8988T (cell line): Measurements from ENCODE around the gene SDCBP2.

Experiments
- DNase-seq: peaks from one replicate; pipeline ENCODE4 v3.0.0; 2011

Gene SDCBP2

DNA sequence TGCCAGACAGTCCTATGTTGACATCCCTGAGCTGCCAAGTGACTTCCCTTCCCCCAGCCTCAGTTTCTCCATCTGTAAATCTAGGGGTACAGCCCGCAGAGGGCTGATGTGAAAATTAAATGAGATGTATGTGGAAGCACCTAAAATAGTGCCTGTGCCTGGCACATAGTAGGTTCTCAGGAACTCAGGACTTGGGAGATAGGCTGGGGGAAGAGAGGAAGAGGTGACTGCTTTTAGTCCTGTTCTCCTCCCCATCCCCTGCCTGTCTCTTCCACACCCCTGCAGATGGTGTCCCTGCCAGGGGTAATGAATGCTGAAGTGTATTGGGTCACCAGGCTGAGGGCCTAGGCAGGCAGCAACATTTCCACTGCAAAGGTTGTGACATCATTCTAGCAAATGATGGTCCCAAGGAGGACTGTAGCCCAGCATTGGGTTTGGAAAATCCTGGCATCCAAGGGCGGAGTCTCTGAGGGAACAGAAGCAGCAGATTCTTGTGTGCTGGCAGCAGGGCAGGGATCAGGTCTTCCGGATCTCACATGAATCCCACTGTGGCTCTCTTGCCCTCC, 61.0 kb downstream of the SDCBP2 start:
- no peak for DNase-seq

DNA sequence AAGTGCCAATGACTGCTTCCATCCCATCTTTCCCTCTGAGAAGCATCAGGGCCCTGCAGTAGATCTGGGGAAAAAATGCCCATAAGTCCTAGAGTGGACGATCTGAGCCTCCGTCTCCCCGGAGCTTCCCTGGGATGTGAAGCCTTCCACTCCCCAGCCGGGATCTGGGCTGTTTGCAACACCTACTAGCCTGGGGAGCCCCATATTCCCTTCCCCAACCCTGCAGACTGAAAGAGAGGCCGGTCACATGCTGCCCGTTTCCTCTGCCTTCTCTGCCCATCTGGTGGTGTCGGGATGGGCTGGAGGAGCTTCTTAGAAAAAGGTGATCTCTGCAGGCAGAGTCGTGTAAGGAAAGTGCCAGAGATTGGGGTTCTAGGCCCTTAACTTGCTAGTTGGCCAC, 61.8 kb downstream of the SDCBP2 start:
- DNase-seq: no peak

DNA sequence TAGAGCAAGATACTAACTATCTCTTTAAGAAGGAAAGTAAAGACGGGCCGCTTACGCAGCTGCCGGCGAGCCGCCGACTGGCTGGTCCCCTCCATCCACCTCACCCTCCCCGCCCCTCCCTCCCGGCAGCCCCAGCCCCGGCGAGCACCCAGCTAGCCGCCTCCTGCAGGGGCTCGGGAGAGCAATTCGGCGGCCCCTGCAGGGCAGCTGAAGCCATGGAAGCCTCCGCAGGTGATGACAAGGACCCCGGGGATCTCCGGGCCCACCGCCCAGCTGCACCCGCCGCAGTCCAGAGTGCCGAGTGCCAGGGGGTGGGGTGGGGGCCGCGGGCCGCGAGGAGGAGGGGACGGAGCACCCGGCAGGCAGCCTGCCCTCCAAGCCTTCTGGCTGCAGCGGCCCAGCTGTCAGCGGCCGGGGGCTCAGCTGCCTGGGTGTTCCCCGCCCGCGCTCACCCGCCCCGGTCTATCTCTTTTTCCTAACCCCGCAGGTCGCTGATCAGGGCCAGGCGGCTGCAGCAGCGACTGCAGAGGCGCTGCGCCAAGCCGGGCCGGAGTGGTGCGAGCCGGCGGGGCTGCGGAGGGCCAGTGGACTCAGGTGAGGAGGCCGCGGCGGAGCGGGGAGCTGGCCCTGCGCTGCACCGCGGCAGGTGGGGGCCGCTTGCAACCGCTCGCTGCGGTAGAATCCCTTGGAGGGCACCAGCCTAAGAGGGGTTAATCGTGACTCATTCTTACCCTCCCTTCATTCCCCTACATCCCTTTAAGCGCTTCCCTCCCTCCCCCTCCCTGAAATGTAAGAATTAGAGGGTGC, 62.6 kb downstream of the SDCBP2 start, which contains the start of gene SNPH:
Gene SNPH, plus strand, starts transcription at position 128 of the 807 bp plus-strand sequence. CDS start 29,946 bp downstream, outside the sequence.
- DNase-seq: peak; percentile 68

DNA sequence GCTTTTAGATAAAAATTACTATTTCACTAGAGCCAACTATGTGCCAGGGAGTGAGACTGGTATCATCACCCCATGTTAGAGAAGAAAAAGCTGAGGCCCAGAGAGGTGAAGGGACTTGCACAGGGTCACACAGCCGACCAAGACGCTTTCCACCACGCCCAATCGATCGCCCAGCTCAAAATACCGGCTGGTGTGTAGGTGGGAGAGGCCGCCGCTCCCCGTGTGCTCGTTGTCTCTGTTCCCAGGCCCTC, 63.1 kb downstream of the SDCBP2 start:
- no peak for DNase-seq

DNA sequence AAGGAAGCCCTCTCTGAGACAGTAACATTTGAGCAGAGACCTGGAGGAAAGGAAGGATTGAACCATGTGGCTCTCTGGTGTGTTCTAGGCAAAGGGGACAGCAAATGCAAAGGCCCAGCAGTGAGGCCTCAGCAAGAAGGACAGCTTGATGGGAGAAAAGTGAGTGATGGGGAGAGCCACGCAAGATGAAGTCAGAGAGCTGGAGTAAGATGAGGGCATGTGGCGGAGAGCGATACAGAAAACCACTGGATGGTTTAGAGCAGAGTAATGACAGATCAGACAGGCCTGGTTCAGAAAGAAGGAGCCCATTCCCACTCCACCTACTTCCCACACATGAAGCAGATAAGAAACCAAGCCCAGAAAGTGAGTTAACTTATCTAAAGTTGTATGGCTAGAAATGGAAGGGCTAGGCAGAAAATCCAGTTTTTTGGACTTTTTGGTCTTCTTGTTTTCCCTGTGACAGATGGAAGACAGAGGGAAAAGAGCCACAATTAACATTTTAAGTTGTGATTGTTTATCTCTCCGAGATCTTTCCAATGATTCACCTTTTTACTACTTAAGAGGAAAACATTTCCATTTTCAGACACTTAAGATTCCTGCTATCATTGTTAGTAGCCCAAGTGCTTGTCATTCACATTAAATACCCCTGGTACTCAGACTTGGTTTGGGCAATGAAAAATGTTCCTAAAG, 63.6 kb downstream of the SDCBP2 start:
- no peak for DNase-seq

DNA sequence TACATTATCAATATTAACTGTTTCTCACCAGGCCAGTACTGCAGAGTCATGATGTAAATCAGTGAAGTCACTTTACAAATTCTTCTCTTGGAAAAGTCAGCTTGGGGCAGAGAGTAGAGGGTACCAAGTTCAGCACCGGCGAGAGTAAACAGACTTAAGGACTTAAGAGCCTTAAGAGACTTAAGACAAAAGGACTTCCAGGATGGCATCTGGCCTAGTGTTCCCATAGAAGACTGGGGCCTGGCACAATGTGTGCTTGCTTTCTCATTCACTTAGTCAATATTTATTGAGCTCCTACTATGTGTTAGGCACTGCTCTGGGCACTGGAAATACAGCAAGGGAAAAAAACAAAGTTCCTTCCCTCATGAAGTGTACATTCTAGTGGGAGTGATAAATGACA, 64.2 kb downstream of the SDCBP2 start:
- no peak for DNase-seq

DNA sequence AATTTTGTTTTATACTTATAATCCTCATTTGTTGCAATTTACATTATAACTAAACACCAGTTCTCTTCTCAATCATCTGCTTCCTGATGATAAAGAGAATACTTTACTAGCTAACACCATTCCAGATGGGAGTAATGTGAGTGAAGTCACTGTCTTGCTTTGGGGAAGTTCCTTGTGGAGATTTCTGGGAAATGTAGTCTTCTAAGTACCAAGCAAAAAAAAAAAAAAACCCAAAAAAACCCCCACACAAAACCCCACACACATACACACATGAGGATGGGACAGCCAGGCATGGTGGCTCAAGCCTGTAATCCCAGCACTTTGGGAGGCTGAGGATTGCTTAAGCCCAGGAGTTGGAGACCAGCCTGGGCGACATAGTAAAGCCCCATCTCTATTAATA, 65.1 kb downstream of the SDCBP2 start:
- DNase-seq: no peak
